Raji (cell line): ENCODE data around the gene LKAAEAR1.

Experiments
- POLR2A ChIP-seq: IDR thresholded peaks from 2 replicates; pipeline ENCODE4 v1.6.1; 2011; ENCODE audit warnings: low read depth, low read length, control low read depth; ENCODE audit not compliant: insufficient read depth

Gene LKAAEAR1

DNA sequence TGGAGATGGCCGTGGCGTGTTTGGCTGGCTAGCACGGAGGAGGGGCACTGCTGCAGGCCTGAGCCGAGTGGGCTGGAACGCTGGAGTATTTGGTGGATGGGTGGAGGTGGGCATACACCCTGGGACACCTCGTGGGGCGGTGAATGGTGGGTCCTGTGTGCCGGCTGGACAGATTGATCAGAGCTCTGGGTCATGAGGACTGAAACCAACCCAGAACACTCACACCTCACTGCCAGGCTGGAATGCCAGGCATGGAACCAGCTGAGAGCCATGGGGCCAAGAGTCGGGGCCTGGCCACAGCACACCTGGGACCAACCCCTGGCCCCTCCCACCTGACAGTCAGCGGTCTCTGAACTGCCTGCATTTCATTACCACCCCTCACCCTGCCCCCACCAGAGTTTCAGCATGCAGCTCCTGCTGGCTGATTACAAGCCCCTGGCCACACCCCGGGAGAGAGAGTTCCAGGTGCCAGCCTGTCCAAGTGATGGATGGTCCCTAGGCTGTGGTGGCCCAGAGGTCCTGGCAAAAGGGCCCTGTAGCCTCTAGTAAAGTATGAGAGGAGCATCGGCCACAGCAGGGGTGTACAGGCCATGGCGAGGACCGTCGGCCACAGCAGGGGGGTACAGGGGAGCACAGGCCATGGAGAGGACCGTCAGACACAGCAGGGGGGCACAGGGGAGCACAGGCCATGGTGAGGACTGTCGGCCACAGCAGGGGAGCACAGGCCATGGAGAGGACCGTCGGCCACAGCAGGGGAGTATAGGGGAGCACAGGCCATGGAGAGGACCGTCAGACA is 19.9 kb upstream of the LKAAEAR1 start:
- no peak for TF ChIP-seq POLR2A

DNA sequence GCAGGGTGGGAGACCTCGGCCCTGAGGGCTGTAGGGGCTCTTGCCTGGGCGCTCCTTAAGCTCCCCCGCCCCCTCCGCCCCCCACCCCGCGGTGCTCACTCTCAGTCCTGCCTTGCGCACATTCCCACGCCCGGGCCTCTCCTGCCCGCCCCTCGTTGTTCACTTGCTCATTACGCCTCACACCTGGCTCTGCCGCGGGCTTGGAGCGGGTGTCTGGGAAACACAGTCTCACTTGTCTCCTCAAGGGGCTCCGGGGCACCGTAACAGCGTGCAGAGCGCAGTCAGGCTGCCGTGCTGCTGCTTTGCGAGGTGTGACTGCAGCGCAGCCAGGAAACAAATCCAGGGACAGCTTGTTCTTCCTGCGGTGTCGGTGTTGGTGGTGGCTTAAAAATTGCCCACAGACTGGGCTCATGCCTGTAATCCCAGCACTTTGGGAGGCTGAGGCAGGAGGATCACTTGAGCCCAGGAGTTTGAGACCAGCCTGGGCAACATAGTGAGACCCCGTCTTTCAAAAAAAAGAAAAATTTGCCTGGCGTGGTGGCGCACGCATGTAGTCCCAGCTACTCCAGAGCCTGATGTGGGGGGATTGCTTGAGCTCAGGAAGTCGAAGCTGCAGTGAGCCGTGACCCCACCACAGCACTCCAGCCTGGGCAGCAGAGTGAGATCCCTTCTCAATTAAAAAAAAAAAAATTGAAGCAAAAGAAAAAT is 18.6 kb upstream of the LKAAEAR1 start:
- no peak for TF ChIP-seq POLR2A

DNA sequence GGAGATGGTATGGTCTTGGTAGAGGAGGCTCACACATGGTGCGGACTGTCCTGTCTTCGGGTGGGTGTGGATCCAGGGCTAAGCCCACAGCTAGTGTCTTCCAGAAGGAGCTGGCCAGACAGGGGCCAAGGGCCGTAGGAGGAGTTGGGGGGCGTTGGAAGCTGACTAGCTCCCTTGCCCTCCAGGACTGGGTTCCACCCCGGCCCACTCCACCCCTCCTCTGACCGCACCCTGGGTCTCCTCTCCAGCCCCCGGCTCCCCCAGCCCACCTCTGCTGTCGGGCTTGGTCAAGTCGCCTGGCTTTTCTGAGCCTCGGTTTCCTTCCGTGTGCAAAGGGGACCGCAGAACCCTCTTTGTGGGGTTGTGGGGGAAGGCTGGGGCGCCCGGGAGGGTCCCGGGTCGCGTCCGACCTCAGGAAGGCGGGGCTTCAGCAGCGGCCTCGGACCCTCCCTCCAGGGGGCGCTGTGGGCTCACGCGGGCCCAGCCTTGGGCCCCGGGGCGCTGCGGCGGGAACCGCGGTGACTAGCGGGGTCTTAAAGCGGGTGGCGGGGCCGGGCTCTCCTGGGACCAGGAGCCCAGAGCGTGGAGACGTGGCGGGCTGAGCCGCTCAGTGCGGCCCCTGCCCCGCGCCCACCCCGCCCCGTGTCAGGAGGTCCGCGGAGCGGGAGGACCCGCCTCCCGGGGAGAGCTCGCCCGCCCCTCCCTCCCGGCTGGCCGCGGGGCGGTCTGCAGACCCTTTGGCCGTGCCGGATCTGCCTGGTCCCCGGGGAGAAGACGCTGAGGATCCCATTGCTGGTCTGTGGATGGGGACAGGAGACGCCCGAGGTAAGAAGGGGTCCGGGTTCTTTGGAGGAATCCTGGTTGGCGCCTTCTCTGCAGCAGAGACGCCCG is 17.8 kb upstream of the LKAAEAR1 start:
- no peak for TF ChIP-seq POLR2A

DNA sequence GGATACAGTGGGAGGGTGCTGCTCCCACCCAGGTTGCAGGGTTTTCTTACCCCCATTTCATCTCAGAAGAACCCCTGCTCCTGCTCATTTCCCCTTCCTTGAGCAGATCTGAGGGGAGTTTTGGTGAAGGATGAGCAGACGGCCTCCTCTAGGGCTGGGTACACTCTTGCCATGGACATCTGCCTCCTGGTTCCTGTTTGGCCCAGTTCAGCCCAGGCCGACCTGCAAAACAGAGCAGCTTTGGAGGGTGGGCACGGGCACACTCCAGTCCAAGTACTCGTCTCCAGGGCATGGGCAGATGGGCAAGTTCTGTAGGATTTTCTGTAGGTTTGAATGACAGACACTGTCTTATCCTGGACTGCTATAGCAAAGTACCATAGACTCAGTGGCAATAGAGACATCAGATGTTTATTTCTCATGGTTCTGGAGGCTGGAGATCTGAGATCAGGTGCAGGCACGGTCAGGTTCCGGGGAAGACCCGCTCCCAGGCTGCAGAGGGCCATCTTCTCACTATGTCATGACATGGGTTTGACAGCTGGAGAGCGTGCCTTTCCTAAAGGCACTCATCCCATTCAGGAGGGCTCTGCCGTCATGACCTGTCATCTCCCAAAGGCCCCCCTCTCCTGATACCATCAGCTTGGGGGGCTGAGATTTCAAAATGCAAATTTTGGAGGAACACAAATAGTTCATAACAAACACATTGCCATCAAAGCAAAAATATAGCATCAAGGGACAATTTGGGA is 16.9 kb upstream of the LKAAEAR1 start:
- TF ChIP-seq POLR2A, result no peak

DNA sequence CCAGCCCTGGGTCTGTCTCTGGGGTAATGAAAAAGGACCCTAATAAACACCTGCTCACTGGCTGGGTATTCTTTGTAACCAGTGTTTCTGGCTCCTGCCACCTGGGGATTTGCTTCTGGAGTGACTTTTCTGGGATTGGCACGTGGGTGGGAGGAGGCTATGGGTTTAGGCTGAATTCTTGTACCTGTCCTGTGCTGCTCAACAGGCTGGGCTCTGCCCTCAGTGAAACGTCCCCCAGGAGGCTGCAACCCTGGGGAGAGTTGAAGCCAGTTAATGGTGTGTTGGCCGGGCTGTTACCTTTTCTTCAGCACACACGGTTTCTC is 16.3 kb upstream of the LKAAEAR1 start:
- no peak for TF ChIP-seq POLR2A

DNA sequence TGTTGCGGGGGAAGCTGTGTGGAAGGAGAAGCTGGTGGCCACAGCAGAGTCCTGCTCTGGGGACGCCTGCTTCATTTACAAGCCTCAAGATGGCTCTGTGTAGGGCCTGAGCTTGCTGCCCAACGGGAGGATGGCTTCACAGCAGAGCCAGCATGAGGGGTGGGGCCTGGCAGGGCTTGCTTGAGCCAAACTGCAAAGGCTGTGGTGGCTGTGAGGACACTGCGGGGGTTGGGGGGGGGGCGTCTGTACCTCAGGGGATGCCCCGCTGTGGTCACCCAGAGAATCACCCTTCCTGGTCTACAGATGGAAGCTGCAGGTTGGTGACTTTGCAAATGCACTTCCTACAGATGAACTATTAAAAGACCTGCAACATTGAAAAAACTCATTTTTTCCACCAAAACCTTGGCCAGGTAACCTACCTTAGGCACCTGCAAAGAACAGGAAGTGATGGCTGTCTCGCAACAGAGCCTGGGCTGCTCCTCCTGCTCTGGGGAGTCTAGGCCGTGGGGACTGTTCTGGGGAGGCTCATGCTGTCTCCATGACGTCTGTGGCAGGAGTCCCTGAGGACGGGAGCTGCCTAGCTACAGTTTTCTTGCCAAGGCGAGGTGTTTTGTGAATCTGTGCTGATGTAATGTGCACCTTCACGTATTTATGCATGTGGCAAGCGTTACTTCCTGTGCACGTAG is 15.8 kb upstream of the LKAAEAR1 start:
- peak; percentile 61; the same call in 1 of the 2 replicates for TF ChIP-seq POLR2A

DNA sequence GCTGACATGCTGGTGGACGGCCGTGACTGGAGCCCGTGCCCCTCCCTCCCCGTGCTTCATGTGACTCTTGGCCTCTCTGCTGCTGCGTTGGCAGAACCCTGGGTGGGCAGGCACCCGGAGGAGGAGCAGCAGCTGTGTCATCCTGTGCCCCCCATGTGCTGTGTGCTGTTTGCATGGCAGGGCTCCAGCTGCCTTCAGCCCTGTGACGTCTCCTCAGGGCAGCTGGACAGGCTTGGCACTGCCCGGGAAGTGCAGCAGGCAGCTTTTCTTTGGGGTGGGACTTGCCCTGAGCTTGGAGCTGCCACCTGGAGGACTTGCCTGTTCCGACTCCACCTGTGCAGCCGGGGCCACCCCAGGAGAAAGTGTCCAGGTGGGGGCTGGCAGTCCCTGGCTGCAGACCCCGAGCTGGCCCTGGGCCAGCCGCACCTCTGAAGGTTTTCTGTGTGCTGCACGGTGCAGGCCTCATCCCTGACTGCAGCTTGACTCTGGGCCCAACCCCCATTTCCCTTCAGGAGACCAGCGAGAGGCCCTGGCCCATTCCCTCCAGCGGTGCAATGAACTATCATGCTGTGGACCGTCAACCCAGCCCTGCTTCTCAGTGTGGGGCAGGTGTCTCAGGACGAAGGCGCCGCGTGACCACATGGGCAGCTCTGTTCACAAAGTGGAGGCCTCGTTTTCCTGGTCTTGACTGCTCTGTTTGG is 15.0 kb upstream of the LKAAEAR1 start:
- no peak for TF ChIP-seq POLR2A

DNA sequence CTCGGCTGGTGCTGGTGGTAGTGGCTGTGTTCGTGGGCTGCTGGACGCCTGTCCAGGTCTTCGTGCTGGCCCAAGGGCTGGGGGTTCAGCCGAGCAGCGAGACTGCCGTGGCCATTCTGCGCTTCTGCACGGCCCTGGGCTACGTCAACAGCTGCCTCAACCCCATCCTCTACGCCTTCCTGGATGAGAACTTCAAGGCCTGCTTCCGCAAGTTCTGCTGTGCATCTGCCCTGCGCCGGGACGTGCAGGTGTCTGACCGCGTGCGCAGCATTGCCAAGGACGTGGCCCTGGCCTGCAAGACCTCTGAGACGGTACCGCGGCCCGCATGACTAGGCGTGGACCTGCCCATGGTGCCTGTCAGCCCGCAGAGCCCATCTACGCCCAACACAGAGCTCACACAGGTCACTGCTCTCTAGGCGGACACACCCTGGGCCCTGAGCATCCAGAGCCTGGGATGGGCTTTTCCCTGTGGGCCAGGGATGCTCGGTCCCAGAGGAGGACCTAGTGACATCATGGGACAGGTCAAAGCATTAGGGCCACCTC is 14.3 kb upstream of the LKAAEAR1 start:
- TF ChIP-seq POLR2A, result no peak

DNA sequence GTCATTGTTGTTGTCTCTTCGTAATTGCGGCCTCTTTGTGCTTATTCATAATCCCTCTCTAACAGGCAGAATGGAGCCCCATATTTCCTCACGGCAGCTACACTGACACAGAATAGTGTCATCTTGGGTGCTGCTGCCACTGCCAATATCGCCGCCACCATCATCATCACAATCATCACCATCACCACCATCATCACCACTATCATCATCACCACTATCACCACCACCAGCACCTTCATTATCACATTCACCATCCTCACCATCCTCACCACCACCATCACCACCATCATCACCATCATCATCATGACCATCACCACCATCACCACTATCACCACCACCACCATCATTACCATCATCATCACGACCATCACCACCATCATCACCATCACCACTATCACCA is 12.3 kb upstream of the LKAAEAR1 start:
- TF ChIP-seq POLR2A, result no peak

DNA sequence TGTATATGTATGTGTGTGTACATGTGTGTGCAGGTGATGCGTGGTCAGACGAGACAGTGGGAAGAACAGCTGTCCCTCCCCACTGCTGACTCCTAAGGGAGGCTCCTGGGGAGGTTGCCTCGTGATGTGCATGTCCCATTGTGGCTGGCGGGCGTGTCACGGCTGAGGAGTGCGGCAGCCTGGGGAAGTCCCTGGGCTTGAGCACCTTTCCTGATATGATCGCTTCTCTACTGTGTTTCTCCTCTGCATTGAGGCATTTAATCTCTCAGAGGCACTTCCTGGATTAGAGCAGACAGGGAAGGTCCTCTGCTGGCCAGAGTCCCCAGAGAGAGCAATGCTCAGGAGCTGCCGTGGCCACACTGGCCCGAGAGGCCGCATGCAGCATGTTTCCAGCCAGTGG is 11.7 kb upstream of the LKAAEAR1 start:
- no peak for TF ChIP-seq POLR2A

DNA sequence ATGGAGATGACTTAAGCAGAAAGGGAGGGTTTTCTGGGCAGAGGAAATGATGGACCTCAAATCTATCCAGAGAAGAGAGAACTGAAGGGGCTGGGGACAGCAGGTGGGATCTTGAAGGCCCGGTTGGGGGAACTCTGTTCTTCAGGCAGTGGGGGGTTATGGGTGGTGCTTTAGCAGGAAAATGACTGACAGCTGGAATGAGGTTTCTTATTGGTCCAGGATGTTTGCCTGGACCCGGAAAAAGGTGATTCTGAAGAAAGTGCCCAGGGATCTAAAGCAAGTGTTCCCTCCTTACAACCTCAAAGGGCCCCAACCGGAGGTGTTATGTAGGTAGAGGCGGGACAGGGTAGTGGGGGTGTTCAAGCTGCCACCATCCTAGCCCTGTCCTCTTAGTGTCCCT is 11.3 kb upstream of the LKAAEAR1 start:
- TF ChIP-seq POLR2A, result no peak

DNA sequence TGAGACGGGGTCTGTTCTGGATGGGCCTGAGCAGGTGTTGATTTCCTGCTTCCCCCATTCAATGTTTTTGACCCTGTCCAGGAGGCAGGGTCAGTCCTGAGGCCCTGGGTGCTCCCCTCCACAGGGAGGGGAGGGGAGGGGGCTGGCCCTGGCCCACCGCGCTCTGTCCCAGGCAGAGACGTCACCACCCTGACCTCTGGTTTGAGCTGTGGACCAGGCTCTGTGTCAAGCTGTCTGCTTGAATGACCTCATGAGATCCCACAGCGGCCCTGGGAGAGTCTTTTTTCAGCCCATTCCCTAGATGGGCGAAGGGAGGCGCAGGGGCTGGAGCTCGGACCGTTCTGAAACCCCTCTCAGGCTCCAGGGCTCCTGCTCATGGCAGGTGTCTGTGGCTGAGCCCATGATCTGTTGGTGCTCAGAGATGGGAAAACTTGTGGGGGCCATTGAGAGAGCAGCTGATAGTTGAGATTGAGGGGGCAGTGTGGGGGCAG is 8.9 kb upstream of the LKAAEAR1 start:
- TF ChIP-seq POLR2A, result no peak

DNA sequence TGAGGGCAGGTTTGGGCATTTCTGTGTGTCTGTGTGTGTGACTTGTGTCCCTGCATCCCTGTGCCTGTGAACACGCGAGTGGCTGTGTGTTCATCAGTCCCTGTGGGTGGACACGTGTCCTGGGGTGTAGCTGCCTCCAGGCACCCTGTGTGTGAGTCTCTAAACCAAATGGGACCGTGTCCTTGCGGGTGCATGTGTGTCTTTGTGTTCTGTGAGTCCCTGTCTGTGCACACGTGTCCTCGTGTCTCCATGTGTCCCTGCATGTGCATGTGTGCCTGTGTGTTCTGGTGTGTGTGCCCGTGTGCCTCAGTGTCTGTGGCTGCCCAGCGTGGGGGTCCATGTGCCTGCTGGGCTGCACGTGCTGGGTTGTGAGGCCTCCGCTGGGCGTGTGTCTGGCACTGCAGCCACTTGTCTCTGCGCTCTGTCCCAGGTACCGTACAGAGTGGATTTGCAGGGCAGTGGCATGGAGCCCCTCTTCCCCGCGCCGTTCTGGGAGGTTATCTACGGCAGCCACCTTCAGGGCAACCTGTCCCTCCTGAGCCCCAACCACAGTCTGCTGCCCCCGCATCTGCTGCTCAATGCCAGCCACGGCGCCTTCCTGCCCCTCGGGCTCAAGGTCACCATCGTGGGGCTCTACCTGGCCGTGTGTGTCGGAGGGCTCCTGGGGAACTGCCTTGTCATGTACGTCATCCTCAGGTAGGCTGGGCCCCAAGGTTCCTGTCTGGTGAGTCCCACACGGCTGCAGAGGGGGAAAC is 8.2 kb upstream of the LKAAEAR1 start:
- TF ChIP-seq POLR2A, result no peak
